GM18858 (cell line): ENCODE data around the gene B3GNT3.
A peak's percentile ranks its signal among the peaks of the same experiment; 100 is the strongest.
"Not testable (repeated sequence)": the region's sequence is repeated elsewhere in the genome, so short reads cannot be mapped to it uniquely, and the experiment has no call there.

Experiments used
- ATAC-seq: cut with Tn5 transposase; IDR thresholded peaks from one replicate; pipeline ENCODE4 v1.9.1; 2021; ENCODE audit not compliant: unreplicated experiment

B3GNT3 gene

DNA sequence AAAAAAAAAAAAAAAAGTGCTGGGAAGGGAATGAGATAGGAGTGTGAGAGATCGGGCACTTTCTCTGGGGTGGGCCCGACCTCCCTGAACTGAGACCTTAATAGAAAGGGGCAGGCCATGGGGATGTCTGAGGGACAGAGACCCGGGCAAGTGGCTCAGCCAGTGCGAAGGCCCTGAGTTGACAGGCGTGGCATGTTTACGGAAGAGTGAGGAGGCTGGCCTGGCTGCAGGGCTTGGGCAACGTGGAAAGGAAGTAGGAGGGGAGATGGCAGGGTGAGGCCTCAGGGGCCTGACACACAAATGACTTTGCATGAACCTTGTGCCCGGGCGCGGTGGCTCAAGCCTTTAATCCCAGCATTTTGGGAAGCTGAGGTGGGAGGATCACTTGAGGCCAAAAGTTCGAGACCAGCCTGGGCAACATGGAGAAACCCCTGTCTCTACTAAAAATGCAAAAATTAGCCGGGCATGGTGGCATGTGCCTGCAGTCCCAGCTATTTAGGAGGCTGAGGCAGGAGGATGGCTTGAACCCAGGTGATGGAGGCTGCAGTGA is 29.8 kb upstream of the B3GNT3 start:
- ATAC-seq = no peak

DNA sequence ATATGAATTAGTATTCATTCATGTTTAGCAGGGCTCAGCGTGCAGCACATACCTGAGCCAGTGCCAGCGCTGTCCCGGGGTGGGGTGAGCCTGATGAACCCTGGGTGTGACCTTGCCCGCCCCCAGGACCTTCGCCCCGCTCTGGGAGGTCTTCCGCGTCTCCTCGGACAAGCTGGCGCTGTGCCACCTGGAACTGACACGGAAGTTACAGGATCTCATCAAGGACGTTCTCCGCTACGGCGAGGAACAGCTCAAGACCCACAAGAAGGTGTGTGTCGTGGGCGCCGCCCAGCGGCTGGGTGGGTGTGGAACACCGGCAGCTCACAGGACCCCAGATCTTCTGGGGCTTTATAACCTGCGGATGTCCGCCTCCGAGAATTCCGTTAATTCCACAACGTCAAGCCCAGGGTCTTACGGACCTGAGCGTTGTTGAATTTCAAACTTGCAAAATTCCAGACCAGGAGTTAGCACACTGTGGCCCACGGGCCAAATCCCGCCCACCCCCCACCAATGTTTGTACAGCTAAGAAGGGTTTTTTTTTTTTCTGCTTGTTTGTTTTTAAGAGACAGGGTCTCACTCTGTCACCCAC is 28.3 kb upstream of the B3GNT3 start:
- no peak for ATAC-seq

DNA sequence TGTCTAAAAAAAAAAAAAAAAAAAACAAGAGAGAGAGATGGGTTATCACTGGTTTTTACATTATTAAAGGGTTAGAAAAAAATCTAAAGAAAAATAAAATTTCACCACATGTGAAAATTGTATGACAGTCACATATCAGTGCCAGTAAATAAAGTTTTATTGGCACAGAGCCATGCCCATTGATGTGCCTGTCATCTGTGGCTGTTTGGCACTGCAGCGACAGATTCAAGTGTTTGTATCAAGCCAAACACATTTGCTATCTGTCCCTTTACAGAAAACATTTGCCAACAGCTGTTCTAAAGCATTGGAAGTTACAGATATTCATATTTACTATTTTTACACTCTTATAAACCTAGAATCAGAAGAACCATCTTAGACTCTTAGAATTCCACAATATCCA is 27.4 kb upstream of the B3GNT3 start:
- no peak for ATAC-seq

DNA sequence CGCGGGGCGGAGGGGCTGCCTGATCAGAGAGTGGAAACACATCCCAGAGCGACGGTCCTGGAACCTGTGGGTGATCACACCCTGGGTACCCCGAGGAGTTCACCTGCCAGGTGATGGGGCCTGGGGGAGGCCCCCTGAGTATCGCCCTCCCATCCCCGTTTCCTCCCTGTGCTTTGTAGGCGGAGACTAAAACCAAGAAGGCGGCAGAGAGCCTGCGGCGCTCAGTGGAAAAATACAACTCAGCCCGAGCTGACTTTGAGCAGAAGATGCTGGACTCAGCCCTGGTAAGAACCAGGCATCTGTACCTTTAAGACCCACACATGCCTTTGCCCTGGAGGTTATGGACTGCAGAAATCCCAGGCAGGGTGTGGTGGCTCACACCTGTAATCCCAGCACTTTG is 24.3 kb upstream of the B3GNT3 start:
- ATAC-seq = no peak

DNA sequence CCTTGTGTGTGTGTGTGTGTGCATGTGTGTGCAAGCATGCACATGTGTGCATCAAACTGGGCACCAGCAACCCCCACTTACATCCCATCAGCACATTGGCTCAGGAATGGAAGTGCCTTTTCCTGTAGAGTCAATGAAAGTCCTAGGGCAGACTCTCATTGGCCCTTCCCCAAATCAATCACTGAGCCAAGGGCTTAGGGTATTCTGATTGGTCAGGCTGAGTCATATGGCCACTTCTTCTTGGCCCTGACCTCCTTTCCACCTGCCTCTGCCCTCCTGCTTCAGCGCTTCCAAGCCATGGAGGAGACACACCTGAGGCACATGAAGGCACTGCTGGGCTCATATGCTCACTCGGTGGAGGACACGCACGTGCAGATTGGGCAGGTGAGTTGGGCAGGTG is 22.8 kb upstream of the B3GNT3 start:
- ATAC-seq = no peak

DNA sequence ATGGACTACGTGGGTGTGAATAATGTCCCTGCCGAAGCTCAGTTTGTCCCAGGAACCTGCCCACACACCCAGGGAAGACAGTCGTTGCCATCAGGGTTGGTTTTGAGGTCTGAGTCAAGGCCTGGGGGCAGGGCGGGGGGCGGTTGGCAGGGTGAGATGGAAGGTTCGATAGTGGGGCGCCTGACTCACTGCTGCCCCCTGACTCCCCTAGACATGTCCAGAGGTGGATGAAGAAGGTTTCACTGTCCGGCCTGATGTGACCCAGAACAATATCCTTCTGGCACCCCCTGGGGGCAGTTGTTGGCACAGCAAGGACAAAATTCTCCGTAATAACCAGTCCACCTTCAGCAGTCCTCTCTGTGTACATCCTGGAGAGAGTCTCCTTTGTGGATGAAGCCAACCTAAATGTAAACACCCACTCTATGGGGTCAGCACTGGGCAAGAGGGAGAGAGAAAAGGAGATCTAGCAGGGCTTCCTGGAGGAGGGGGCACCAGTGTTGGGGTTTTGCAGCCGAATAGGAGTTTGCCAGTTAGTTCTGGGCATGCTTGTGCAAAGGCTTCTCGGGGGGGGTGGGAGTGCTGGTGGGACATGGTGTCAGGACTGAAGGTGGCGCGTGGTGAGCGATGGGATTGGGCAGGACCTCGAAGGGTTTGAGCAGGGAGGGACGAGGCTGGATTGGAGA is 19.6 kb upstream of the B3GNT3 start:
- ATAC-seq = no peak

DNA sequence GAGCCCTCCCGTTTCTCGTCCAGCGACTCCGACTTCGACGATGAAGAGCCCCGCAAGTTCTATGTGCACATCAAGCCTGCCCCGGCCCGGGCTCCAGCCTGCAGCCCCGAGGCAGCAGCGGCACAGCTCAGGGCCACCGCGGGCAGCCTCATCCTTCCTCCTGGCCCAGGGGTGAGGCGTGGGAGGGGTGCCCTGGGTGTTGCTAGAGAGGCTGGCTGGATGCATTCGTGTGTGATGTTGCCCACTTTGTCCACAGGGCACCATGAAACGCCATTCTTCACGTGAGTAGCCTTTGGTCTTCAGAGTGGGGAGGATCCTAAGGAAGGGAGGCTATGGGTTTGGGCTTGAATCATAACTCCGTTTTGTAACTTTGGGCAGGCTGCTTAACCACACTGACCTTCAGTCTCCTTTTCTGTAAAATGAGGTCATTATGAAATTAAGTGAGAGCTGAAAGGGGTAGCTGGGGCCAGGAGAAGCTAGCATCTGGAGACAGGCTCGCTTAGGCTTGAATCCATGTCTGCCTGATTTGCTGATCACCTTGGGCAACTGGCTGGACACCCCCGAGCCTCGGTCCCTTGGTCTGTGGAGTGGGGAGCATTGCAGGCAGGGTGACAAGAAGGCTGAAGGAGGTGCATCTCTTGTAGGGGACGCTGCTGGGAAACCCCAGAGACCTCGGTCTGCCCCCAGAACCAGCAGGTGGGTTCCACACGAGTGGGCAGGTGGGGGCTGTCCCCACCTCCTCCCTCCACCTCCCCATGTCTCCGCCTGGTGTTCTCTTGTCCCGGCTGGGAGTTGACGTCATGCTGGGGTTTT is 18.7 kb upstream of the B3GNT3 start:
- peak; percentile 34 for ATAC-seq

DNA sequence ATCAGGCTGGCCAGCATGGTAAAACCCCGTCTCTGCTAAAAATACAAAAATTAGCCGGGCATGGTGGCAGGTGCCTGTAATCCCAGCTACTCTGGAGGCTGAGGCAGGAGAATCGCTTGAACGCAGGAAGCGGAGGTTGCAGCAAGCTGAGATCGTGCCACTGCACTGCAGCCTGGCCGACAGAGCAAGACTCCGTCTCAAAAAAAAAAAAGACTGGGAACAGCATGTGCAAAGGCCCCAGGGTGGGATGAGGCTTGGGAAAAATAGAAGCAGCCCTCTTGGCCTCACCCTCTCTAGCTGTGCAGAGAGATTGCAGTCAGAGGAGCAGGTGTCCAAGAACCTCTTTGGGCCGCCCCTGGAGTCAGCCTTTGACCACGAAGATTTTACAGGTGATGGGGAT is 17.1 kb upstream of the B3GNT3 start:
- ATAC-seq = not testable (repeated sequence)

DNA sequence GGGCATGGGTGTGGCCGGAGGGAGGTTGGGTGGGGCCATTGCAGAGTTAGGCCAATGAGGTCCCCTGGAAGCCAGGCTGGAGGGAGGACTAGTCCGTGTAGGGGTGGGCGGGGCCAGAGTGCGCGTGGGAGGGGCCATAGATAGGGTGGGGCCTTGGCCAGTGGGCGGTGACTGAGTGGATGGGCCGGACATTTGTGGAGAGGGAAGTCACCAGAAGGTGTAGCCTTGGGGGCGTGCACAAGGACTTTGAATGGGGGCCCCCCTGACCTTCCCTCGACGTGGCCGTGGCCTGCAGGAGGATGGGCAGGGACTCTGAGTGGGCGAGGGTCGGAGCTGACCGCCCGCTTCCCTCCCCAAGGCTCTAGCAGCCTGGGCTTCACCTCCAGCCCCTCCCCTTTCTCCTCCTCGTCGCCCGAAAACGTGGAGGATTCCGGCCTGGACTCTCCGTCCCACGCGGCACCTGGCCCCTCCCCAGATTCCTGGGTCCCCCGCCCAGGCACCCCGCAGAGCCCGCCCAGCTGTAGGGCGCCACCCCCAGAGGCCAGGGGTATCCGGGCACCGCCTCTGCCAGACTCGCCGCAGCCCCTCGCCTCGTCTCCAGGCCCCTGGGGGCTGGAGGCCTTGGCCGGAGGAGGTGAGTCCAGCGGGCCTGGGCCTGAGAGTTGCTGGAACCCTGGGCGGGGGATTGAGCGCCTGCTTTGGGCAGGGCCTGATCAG is 16.5 kb upstream of the B3GNT3 start:
- no peak for ATAC-seq

DNA sequence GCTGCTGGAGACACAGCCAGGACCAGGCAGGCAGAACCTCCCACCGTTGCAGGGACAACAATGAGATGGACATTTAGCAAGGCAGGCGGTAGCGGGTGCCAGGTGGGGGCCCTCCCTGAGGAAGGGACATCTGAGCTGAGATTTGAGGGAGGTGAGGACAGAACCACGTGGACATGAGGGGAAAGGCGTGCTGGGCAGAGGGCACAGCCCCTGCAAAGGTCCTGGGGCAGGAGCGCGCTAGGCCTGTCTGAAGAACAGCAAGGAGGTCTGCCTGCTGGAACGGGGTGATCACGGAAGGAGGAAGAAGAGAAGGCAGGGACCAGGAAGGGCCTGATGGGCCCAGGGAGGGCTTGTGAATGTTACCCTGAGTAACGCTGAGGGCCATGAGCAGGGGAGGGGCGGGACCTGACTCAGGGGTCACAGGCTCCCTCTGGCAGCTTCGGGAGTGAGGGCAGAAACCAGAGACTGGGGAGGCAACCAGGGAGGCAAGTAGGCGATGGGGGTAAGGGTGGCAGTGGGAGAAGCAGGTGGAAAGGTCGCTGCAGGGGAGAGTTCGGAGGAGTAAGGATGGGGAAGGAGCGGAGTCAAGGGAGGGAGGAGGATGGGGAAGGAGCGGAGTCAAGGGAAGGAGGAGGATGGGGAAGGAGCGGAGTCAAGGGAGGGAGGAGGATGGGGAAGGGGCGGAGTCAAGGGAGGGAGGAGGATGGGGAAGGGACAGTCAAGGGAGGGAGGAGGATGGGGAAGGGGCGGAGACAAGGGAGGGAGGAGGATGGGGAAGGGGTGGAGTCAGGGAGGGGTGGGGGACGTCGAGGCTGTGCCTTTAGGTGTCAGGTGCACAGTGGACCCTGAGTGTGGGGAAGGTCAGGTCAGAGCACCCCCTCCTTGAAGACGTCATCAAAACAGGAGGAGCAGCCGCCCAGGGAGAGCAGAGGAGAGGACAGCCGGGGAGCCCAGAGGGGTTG is 15.7 kb upstream of the B3GNT3 start:
- ATAC-seq = no peak

DNA sequence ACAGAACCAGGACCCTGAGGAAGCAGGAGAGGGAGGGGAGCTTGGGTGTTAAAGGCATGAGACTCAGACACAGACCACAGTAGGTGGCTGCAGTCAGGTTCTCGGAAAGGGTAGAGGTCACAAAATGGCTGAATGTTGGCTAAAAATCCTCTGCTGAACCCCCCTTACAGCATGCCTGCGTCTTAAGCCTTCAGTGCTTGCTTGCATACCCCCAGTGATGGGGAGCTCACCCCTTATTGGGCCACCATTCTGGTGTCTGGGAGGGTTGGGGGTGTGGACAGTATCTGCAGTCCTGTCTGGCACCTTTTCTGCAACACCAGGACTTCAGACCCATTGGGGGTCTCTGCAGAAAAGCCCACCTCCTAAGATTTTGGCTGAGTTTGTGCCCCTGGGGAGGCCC is 14.2 kb upstream of the B3GNT3 start:
- no peak for ATAC-seq

DNA sequence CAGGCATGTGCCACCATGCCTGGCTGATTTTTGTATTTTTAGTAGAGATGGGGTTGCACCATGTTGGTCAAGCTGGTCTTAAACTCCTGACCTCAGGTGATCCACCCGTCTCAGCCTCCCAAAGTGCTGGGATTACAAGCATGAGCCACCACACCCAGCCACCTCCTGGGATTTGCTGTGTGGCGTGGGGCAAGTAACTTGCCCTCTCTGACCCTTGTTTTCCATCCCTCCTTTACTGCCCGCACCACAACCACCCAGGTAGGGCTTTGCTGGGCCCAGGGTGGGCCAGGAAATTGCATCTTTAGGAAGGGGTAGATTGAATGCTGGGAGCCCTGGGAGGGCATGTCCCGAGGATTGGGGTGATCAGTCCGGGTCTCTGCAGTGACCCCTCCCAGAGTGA is 11.2 kb upstream of the B3GNT3 start:
- ATAC-seq = not testable (repeated sequence)

DNA sequence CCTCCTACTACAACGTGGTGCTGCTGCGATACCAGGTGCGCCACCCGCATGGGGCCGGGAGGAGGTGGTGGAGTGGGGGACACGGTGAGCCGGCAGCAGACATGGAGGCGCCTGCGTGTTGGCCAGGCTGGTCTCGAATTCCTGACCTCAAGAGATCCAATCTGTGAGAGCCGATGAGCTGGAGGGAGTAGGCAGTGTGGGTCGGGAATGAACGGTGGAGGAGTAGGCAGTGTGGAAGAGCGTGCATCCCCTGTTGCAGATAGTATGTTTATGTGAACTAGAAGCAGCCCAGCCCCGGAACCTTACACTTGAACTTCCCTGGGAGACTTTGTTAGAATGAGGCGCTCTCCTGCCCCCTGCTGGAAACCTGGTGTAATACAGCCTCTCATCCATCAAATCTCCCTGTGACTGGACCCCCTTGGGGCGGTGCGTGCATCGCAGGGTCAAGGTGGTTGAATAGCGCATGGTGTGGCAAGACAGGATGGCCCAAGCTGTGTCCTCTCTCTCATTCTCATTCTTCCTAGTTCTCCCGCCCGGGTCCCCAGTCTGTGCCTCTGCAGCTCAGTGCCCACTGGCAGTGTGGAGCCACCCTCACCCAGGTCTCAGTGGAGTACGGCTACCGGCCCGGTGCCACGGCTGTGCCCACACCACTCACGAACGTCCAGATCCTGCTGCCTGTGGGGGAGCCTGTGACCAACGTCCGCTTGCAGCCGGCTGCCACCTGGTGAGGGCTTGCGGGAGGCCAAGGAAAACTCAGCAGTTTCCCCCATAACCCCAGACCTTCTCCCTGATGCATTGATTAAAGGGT is 10.5 kb upstream of the B3GNT3 start:
- ATAC-seq = no peak

DNA sequence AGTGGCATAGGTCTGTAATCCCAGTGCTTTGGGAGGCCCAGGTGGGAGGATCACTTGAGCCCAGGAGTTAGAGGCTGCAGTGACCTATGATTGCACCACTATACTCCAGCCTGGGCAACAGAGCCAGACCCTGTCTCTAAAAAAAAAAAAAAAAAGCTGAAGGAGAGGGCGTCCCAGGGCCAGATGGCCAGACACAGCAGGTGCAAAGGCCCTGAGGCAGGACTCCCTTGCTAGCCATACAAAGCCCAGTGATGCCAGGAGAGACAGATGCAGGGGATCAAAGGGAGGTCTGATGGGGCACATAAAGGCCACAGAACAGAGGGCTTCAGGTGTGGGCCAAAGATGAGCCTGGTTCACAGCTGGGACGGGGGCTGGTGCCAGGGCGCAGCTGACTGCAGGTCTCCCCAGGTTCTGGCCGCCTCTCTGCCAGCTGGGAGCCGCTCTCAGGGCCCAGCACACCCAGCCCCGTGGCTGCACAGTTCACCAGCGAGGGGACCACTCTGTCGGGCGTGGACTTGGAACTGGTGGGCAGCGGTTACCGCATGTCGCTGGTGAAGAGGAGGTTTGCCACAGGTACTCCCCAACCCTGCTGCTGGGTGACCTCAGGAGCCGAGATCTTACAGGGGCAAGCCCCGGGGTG is 7.5 kb upstream of the B3GNT3 start:
- ATAC-seq = no peak

DNA sequence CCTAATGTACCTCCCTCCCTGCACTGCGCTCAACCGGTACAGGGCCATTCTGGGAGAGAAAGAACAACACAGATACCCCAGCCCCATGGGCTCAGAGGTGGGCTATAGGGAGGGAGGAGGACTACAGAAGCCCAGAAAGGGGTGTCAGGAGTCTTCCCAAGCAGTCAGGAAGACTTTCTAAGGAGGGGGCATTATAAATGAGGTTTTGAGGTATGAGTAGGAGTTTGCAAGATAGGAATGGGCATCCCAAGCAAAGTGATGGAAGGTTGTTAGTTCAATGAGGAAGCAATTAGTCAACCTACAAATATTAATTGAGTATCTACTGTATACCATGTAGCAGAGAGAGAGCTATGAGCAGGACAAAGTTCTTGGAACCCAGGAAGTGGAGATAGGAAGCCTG is 6.3 kb upstream of the B3GNT3 start:
- ATAC-seq = no peak

DNA sequence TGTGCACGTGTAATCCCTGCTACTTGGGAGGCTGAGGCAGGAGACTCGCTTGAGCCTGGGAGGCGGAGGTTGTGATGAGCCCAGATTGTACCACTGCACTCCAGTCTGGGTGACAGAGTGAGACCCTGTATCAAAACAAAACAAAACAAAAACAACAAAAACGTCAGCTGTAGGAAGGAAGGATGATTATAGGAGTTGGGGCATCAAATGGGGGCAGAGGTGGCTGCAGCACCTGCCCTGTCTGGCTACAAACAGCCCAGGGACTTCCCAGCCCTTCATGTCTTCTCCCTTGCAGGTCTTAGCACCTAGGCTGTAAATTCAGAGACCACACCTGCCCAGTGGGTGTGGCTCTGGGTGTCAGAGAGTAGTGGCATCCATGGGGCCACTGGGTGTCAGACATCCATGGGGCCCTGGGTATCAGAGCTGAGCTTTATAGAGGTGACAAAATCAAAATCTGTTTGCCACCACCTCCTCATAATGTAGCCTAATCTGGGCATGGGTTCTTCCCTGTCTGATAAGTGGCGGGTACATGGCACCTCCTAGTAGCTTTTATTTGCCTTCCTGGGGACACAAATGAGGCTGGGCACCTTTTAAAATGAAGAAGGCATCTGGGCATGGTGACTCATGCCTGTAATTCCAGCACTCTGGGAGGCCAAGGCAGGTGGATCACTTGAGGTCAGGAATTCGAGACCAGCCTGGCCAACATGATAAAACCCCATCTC is 4.7 kb upstream of the B3GNT3 start:
- ATAC-seq = no peak

DNA sequence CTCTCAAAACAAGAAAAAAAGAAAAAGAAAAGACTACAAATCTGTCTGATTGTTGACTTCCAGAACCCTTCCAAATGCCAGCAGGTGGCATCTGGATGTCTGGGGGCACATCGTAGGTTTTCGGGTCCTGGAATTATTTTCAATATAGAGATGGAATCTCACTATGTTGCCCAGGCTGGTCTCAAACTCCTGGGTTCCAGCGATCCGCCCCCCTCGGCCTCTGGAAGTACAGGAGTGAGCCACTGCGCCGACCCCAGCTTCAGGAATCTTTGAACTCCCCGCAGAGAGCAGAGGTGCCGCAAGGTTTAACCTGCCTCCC is 567 bp upstream of the B3GNT3 start:
- ATAC-seq = no peak

DNA sequence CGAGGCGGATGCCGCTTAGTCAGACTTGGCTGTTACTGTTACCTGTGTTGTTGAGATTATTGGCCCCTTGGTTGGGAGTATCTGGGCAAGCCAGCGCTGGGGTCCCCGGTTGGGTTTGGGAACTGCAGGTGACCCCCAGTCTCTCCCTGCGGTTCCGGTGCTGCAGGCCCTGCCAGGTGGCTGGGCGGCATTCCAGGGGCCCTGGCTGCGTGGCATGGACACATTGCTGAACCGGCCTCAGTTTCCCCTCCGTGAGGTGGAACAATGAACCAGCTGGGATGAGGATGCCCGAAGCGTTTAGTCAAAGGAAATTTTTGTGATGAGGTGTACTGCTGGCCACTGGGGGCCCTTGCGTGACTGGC is 538 bp downstream of the B3GNT3 start:
- ATAC-seq = no peak
